ENCODE results near the gene YPEL2.
A peak's percentile ranks its signal among the peaks of the same experiment; 100 is the strongest.
"Not testable (repeated sequence)": the region's sequence is repeated elsewhere in the genome, so short reads cannot be mapped to it uniquely, and the experiment has no call there.

The YPEL2 gene

GRCh38 chr17:59406808-59407381 is 75.4 kb downstream of the YPEL2 start:
- peak; percentile 46 for DNase-seq (ENCODE audit: low spot score)

GRCh38 chr17:59409336-59410048 is 78.0 kb downstream of the YPEL2 start:
- DNase-seq (ENCODE audit: low spot score) = no peak

- no peak for DNase-seq (ENCODE audit: low spot score)
Observed at GRCh38 chr17:59410049-59410437, 78.6 kb downstream of the YPEL2 start.

GRCh38 chr17:59412431-59412830 is 81.0 kb downstream of the YPEL2 start:
- DNase-seq (ENCODE audit: low spot score) = not testable (repeated sequence)

GRCh38 chr17:59413014-59413766 is 81.7 kb downstream of the YPEL2 start:
- DNase-seq (ENCODE audit: low spot score) = no peak

GRCh38 chr17:59415397-59415796 is 83.9 kb downstream of the YPEL2 start:
- no peak for DNase-seq (ENCODE audit: low spot score)

- DNase-seq (ENCODE audit: low spot score) = no peak
Observed at GRCh38 chr17:59416184-59416583, 84.7 kb downstream of the YPEL2 start.

GRCh38 chr17:59417452-59417851 is 86.0 kb downstream of the YPEL2 start:
- DNase-seq (ENCODE audit: low spot score) = no peak

- no peak for DNase-seq (ENCODE audit: low spot score)
Observed at GRCh38 chr17:59418732-59419166, 87.3 kb downstream of the YPEL2 start.

- DNase-seq (ENCODE audit: low spot score) = no peak
Observed at GRCh38 chr17:59420901-59421300, 89.4 kb downstream of the YPEL2 start.

- DNase-seq (ENCODE audit: low spot score) = no peak
Observed at GRCh38 chr17:59421722-59422121, 90.3 kb downstream of the YPEL2 start.

GRCh38 chr17:59423137-59423724 is 91.8 kb downstream of the YPEL2 start:
- DNase-seq (ENCODE audit: low spot score) = no peak

- DNase-seq (ENCODE audit: low spot score) = no peak
Observed at GRCh38 chr17:59423903-59424302, 92.4 kb downstream of the YPEL2 start.

- no peak for DNase-seq (ENCODE audit: low spot score)
Observed at GRCh38 chr17:59424331-59424730, 92.9 kb downstream of the YPEL2 start.

- no peak for DNase-seq (ENCODE audit: low spot score)
Observed at GRCh38 chr17:59425085-59425931, 93.9 kb downstream of the YPEL2 start.

GRCh38 chr17:59426031-59426430 is 94.6 kb downstream of the YPEL2 start:
- no peak for DNase-seq (ENCODE audit: low spot score)

- DNase-seq (ENCODE audit: low spot score) = no peak
Observed at GRCh38 chr17:59427425-59427921, 96.0 kb downstream of the YPEL2 start.

- no peak for DNase-seq (ENCODE audit: low spot score)
Observed at GRCh38 chr17:59427996-59428395, 96.5 kb downstream of the YPEL2 start.

GRCh38 chr17:59428916-59429485 is 97.5 kb downstream of the YPEL2 start:
- DNase-seq (ENCODE audit: low spot score) = no peak

GRCh38 chr17:59431601-59432000 is 100.1 kb downstream of the YPEL2 start:
- no peak for DNase-seq (ENCODE audit: low spot score)

- no peak for DNase-seq (ENCODE audit: low spot score)
Observed at GRCh38 chr17:59432657-59433056, 101.2 kb downstream of the YPEL2 start.

All from iPS-NIHi11 (cell line).